Stimulated activated CD8-positive, alpha-beta memory T cell treated with anti-CD3 and anti-CD28 coated beads, Interleukin-12 subunit alpha, Interleukin-12 subunit beta, amount 100 ng/mL, for 1 hour (primary cell): ENCODE data around the gene GCH1.

Experiments used
- DNase-seq: peaks from one replicate; pipeline ENCODE4 v3.0.0-alpha.2; 2020; ENCODE audit warnings: low read depth

Gene GCH1

DNA sequence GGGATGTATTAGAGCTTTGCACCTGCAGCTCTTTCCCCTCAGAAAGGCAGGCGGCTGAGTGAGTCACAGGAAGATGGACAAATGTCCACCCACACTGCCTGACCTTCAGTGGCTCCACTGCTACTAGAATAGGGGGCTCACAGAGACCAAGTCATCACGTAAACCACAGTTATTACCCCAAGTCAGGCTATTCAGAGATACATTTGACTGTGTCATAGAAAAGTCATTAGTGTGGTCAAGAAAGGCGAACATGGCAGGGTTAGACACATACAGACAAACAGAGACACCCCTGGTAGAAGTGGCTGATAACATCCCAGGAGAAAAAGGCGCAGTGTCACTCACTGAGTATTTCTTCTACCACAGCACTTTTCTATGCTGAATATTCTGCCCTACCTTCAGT is 36.0 kb downstream of the GCH1 start:
- DNase-seq = no peak

DNA sequence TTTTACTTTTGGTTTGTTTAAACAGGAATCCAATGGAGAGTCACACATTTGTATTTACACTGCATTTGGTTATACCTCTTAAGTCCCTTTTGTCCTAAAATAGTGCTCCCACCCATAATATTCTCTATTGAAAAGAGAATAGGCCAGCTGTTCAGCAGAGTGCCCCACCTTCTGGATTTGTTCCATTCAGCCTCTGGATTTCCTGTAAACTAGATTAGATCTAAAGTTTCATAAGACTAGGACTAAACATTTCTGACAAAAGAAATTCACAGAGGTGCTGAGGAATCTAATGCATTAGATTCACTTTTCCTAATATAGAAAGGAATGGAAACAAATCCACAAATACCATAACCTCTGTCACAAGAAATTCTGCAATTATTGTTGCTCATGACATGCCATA is 38.1 kb downstream of the GCH1 start:
- no peak for DNase-seq

DNA sequence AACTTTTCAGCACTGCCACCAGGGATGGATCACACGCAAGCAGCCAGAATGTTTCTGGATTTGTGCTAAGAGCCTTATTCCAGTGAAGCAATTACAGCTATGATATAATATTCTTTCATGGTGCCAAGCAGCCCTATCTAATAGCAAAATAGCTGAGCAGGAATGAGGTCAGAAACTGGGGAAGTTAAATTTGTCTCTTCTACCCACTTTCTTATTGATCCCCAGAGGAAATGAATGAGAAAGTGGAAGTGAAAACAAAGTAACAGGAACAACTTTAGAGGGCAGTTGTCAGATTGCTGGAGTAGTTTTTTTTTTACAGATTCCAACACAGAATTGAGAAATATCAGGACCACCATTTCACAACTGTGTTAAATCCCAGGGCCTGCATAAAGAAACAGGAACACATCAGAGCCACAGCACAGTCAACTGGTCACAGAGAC is 44.8 kb downstream of the GCH1 start:
- no peak for DNase-seq

DNA sequence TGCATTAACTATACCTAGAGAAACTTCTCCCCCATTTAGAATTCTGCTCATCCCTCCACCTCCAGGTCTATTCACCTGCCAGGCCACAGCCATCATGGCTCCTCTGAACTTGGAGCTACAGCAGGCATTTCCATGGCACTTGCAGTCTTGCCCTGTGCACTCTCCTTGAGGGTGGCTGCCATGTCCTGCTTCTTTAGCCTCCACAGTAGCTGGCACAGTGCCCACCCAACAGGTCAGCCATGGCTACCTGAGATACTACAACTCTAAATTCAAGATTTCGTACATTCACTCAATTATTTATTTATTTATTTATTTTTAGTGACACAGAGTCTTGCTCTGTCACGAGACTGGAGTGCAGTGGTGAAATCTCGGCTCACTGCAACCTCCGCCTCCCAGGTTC is 46.5 kb downstream of the GCH1 start:
- DNase-seq = no peak

DNA sequence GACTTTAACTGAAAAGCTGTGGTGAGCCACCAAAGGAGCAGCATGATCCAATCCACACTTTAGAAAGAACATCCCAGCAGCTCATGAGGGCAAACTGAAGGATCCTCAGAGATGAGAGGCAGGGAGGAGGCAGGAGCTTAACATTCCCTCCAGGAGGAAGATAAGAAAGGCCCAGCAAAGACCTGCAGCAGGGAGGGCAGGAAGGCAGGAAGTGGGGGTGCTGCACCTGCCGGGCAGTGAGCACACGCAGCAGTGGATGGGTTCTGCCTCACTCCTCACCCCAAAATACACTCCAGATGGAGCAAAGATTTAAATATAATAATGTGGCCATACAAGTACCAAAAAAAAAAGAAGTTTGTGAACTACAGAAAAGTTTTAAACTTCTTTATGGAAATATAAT is 48.4 kb downstream of the GCH1 start:
- no peak for DNase-seq

DNA sequence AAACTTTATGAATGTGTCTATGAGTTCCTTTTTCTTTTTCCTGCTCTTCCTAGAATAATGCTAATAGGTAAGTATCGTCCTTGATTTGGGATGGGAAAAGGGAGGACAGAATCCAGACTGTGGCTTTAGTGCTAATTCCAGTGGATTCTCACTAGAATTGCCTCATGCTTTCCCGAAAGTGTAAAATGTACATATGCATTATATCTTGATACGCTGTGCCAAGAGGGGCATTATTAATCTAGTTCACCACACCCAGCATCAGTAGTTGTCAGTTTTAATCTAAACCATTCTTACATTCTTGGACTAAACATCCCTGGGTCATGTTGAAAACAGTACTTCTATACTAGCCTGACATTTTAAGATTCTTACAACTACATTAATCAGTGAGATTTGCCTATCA is 49.3 kb downstream of the GCH1 start:
- no peak for DNase-seq

DNA sequence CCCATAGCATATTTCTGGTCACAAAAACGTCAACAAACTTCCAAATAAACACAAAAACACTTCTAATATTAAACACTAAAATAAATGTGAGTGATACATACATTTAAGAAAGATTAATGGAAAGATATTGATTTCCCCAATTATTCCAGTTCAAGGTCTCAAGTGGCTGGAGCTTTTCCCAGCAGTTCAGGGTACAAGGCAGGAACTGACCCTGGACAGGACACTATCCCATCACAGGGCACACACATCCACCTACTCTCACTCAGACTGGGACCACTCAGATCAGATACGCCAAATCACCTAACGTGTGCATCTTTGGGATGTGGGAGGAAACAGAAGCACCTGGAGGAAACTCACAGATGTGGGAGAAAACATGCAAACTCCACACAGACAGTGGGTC is 50.4 kb downstream of the GCH1 start:
- no peak for DNase-seq

DNA sequence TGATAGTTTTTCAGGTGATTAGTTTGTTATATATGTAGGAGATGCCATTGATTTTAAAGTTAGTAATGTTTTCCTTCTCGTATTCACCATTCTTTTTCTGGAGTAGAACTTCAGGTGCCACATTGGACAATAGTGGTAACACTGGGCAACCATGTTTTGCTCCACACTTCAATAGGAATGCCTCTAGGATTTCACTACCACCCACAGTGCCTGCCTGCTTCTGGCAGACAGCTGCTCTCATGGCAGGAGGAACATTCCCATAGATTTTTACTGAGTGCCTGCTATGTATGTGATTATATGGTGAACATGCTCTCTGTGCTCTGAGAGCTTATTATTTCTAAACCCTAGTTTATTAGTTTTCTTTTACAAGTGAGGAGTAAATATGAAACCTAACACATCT is 53.7 kb downstream of the GCH1 start:
- DNase-seq = no peak

DNA sequence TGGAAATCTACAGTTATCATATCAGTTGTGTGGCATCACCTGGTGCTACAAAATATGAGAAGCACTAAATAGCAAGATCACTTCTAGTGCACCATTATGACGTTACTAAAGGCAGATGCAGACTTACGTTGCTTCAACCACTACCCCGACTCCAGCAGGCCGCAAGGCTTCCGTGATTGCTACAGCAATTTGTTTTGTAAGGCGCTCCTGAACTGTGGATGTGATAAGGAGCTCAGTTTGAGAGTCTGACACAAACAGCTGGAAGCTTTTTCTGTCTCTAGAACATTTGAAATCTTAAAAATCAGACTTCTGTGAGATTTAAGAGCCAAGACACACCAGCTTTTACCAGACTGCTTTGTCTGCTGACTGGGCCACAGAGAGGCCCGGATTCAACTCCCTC is 57.0 kb downstream of the GCH1 start:
- no peak for DNase-seq

DNA sequence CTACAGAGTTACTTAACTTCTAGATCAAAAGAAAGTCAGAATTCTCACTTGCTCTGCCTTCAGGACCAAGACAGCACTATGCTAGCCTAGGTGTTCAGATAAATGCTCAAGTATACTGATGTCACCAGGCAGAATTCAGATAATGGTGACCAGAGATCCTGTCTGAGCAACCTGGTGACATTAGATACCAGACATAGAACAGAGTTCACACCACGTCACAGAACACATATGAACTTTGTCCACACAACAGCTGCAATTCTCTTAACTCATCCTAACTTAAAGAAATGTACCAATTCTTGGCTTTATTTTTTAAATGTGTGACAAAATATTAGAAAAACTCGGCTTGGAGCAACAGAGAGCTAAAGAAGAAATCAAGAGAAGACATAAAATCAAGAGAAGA is 58.1 kb downstream of the GCH1 start:
- no peak for DNase-seq

DNA sequence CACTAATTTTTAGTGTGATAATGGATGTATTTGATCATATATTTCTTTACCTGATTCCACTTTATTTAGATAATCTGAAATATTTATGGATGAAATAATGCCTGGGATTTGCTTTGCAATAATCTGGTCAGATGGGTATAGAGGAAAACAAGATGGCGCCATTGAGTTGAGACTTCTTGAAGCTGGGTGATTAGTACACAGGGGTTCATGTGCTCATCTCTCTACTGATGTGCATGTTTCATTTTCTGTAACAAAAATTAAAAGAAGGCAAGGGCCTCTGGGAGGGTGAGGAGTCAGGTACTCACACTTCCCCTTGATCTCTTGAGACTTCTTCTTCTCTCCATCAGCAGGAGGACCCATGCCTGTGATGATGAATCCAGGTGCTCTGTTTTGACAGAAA is 61.8 kb downstream of the GCH1 start:
- DNase-seq = no peak

DNA sequence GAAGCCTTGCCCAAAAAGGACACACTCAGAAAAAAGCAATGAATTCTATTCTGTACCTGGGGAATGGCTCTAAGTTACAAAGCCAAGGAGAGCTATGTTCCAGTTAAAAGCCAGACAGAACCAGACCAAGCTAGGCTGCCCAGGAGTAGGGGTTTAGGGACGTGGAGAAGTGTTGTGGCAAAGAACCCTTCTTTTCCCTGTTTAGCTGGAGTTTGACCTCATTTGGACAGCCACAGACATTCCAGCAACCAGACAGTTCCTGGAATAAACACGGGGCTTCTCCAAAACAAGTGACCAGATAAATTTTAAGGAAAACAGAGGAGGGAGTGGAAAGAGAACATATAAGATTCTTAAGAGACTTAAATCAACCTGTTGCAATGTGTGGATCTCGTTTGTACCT is 62.3 kb downstream of the GCH1 start:
- DNase-seq = no peak

DNA sequence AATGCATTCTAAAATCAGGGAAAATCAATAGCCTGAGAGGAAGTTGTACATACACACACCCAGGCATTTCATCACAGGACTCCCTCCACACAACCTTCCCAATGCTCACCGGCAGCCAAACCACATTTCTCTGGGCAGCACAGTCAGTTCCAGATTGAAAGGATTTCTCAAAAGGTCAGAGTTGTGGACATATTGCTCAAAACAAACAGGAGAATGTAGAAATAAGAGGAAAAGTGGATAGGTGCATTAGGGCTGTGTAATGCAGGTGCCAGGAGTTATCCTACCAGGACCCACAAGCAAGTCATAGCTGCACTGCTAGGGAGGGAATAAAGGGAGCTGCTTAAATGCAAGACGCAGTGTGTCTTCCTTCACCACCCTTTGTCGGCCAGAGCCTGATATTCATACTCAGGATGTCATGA is 62.9 kb downstream of the GCH1 start:
- DNase-seq = no peak

DNA sequence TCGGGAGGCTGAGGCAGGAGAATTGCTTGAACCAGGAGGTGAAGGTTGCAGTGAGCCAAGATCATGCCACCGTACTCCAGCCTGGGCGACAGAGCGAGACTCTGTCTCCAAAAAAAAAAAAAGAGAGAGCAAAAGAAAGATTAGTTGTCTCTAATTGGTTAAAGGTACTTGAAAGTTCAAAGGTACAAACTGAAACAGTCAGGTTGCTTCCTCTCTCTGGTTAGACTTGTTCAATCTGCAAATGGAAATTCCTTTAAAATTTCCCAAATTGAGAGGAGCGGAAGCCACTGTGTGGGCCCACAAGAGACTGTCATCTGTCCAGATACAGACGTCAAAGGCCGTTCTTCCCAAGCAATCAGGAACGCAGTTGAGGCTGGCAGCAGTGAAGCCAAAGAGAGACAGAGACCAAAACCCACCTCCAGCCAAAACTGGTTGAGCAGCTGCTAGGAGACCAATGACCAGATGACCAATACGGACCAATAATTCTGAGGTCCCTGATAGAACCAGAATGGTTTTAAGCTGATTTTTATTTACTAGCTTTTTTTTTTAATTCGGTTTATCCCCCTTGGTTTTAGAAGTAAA is 63.6 kb downstream of the GCH1 start:
- no peak for DNase-seq

DNA sequence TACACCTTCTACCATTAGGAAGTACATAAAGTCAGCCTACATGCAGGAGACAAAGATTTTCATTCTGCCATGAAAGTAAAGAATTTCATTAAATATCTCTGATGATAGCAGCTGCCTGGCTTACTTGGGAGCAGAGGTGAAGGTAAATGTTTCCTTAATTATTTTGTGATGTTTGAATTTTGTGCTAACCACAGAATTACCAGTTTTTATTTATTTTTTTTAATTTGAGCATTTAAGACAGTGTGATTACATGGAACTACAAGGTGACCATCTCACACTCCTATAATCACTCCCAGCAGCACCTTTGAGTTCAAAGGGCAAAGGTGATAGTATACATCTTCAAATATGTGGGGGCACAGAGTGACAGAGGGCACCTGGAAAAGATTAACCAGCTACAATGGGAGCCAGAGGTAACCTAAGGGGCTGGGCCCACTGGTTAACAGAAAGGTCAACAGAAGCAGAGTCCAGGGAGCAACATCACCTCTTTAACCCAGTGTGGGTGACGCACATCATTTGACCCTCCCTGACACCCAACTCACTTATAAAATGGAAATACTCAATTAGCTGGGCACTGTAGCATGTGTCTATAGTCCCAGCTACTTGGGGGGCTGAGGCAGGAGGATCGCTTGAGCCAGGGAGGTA is 65.0 kb downstream of the GCH1 start:
- DNase-seq = no peak

DNA sequence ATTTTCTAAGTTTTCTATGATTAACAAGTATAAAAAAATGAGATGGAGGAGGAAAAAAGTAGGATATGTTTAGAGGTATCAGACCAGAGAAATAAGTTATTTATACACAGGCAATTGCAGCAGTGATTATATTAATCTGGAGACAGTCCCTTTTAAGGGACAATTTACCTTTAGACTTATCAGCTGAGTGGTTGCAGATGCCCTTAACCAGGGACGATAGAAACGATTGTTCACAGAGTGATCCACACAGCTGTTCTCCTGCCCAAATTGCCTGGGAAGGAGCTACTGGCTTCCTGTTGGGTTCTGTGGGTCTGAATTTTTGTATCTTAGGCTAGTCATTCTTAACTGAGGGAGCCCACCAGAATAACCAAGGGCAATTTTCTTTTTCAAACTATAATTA is 66.4 kb downstream of the GCH1 start:
- DNase-seq = no peak

DNA sequence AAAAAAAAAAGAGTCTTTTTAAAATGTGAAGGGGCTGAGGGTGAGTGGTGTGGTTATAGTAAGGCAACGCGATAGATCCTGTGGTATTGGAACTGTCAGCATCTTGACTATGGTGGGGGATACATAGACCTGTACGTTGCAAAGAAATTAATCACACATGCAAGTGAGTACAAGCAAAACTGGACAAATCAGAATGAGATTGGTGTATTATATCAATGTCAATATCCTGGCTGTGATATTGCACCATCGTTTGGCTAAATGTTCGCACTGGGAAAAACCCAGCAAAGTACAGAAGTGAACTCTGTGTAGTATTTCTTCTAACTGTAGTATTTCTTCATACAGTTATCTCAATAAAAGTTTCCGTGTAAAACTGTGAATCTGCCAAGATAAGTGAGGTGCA is 67.9 kb downstream of the GCH1 start:
- DNase-seq = no peak

DNA sequence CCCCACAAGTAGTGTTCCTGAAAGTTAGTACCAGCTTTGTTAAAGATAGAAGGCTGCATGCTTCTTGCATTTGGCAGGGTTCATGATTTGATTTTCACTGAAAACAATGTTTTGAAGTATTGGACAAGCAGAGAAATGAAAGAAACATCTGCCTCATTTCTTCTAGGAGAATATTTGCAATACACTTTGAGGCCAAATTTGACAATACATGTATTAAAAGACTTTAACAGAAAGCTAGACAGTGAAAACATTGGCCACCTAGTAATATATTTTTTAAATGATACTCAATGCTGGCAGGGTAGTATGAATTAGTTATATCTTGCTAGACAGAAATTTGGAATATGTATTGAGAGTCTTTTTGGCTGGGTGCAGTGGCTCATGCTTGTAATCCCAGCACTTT is 68.5 kb downstream of the GCH1 start:
- no peak for DNase-seq

DNA sequence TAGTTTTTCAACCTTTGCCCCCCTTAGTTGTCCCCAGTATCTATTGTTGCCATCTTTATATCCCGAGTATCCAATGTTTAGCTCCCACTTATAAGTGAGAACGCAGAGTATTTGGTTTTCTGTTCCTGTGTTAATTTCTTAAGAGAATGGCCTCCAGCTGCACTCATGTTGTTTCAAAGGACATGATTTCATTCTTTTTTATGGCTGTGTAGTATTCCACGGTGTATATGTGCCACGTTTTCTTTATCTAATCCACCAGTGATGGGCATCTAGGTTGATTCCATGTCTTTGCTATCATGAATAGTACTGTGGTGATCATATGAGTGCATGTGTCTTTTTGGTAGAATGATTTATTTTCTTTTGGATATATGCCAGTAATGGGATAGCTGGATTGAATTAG is 72.0 kb downstream of the GCH1 start:
- DNase-seq = no peak

DNA sequence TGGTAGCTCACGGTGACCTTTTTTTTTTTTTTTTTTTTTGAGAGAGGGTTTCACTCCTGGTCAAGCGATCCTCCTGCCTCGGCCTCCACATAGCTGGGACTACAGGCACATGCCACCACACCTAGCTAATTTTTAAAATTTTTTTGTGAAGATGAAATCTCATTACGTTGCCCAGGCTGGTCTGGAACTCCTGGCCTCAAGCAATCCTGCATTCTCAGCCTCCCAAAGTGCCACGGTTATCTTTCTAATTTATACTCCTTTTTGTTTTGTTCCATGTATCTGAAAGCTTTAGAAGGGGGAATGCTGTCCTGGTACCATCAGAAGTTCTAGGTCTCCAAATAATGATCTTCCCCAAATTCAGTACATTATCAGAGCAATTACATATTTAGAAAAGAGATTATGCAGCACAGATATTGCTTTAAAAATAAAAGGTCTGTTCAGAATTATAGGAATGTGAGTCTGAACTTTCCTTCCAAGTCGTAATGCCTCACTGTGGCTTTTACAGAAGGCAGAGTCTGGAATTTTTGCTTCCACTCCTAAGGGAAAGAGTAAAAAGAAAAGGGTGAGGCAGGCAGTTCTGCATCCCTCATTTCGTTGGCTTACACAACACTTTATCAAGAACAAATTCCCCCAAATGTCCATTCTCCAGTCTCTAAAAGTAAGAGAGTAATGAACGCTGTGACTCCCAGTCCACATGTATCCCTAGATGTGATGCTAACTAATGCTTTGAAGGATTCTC is 73.0 kb downstream of the GCH1 start:
- no peak for DNase-seq

DNA sequence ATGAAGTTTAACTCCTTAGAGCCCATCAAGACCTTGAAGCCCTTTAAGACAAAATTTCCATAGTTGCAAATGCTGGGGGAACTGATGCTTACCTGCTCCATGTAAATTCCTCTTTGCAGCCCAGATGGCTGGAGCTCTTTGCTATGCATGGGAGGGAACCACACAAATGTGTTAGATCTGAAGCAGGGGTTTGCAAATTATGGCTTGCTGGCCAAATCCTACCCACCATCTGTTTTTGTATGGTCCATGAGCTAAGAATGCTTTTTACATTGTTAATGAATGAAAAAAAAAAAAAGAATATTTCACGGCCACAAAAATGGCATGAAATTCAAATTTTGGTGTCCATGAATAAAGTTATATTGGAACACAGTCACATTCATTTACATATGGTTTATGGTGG is 74.6 kb downstream of the GCH1 start:
- DNase-seq = no peak

DNA sequence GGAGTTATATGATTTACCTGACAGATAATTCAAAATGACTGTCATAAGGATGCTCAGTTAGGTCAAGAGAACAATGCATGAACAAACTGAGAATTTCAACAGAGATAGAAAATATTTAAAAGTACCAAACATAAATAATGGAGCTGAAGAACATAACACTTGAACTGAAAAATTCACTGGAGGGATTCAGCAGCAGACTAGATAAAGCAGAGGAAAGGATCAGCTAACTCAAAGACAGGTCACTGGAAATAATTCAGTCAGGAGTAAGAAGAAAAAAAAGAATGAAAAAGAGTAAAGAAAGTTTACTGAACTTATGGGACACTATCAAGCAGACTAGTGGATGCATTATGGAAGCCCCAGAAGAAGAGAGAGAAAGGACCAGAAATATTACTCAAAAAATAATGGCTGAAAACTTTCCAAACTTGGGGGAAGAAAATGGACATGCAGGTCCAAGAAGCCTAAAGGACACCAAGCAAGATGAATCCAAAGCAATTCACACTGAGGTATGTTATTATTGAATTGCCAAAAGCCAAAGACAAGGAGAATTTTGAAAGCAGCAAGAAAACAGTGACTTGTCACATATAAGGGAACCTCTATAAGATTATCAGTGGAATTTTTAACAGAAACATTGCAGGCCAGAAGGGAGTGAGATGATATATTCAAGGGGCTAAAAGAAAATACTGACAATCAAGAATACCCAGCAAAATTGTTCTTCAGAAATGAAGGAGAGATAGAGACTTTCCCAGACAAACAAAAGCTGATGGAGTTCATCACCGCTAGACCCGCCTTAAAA is 78.7 kb downstream of the GCH1 start:
- no peak for DNase-seq

DNA sequence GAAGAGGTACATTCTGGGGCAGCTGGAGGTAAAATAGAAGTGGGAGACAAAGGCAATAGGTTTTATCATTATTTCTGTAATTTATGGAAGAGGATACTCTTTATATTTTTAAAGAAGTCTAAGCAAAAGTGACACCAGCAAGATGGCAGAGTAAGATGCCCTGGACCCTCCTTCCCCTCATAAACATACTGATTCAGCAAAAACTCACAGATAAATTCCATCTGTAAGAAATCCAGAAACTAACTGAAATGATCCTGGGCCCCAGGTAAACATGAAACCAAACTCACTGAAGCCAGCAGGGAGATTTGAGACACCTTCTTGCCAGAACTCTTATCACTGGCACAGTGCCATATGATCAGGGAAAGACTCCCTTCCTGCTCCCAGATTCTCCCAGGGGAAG is 79.9 kb downstream of the GCH1 start:
- DNase-seq = no peak
